Fibroblast of skin of left quadriceps (primary cell): ENCODE measurements around the gene KIF14.
"Not testable (repeated sequence)": the region's sequence is repeated elsewhere in the genome, so short reads cannot be mapped to it uniquely, and the experiment has no call there.

Source experiments
- DNase-seq, 2 experiments: peaks; one replicate each; pipeline ENCODE4 v3.0.0-alpha.2; 2013; ENCODE audit warnings: low read depth in 2 of 2

Gene KIF14

DNA sequence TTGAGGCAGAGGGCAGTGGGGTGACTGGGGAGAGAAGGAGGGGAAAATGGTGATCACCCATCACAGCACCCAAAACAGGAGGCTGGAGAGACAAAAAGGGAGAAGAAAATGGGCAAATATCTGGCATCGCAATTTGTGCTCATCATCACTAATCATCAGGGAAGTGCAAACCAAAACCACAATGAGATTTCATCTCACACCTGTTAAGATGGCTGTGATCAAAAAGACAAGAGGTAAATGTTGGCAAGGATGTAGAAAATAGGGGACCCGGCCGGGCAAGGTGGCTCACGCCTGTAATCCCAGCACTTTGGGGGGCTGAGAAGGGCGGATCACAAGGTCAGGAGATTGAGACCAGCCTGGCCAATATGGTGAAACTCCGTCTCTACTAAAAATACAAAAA, 74.0 kb downstream of the KIF14 start:
- DNase-seq, result no peak

DNA sequence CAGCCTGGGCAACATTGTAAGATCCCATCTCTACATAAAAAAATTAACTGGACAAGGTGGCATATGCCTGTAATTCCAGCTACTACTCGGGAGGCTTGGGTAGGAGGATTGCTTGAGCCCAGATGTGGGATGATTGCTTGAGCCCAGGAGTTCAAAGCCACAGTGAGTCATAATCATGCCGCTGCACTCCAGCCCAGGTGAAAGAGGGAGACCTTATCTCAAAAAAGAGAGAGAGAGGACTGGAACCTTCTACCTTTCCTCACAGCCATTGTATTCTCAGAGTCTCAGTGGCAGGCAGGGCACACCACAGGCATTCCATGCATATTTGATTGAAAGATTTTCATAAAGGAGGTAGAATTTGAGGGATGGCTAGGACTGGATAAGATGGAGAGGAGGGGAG, 78.4 kb downstream of the KIF14 start:
- DNase-seq, result no peak

DNA sequence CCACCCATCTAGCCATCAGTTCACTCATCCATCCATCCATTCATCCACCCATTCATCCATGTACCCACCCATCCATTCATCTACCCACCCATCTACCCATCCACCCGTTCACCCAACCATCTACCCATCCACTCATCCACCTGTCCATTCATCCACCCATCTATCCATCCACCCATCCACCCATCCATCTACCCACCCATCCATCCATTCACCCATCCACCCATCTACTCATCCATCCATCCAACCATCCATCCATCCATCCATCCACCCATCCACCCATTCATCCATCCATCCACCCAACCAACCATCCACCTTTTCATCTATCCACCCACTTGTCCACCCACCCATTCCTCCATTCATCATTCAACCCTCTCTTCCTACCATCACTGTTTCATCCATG, 80.3 kb downstream of the KIF14 start:
- DNase-seq, result no peak

DNA sequence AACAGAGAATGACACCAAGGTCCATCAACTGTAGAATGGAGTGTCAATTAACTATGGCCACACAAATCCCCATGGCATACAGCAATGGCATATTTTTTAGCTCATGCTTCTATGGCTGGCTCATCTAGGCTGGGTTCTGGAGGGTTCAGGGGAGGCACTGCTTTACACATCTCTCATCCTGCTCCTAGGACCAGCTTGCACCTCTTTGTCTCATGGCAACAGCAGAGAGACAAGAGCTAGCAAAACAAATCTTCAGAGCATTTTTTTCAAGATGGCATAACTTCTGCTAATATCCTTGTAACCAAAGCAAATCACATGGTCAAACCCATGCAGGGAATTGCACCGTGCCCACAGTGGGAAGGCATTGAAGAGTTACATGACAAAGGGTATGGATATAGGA, 82.4 kb downstream of the KIF14 start:
- no peak for DNase-seq

DNA sequence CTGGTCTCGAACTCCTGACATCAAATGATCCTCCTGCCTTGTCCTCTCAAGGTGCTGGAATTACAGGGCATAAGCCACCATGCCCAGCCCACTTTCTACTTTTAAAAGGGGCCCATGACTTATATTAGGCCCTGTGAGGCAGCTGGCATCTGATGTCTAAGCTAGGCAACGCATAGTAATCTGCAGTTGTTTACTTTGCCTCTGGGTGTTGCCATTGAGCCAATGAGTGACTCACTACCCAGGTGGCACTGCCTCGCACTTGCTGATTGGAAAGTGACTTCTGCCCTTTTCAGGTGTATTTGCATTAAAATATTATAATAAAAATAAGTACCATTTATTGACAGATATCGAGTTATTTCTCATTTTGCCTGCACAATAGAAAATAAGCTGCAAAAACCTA, 84.9 kb downstream of the KIF14 start:
- no peak for DNase-seq

DNA sequence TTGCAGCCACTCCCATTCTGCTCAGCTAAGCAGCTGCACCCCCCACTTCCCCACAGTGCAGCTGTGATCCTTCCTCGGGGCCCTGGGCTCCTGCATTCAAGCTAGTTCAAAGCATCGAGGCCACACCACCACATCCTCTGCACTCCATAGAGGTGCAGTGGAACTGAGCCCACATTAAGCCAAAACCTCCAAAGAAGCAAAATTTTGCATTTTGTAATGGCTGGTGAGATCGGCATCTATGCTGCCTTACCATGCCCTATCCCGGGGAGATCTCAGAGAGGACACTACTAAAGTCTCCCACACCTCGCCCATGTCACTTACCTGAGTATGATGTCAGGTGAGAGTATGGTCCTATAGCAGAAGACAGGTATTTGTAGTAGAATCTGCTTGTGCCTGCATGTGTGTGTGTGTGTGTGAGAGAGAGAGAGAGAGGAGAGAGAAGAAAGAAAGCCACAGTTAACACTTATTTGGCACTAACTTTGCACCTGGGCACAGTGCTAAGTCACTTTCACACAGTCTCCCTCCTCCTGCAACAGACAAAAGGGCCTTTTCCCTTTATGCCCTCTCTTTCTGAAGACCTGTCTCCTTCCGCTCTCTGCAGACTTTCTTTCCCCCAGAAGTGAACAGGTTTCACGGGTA, 89.8 kb downstream of the KIF14 start:
- DNase-seq, result no peak

DNA sequence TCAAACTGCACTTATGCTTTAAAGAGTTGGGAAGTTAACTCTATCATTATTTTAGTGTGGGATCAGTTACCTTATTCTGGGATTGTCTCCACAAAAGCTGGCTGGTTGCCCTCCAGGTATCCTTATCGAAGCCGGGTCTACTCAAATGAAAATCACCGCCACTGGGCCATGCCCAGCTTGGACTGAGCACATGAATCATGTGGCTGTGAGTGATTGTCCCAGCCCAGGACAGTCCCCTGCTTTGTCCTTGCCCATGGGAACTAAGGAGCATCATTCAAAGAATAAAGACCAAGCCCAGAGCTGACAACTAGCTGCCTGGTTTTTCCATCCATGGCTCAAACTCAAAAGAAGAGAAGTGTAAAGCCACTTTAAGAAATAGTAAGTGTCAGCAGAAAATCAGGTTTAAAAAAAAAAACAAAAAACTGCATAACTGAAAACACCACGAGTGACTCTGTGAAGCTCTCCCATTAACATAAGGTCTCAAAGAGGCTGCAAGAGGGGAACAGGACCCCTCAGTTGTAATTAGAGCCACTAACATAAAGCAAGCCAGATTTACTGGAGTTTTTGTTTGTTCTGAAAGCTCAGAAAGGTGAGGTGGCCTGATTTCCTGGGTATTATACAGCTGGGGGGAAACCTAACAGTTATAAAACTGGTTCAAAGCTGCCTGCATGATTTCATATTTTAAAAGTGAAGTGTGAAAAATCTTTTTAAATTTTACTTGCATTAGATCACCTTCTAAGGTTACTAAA, 91.5 kb downstream of the KIF14 start:
- DNase-seq, result no peak

DNA sequence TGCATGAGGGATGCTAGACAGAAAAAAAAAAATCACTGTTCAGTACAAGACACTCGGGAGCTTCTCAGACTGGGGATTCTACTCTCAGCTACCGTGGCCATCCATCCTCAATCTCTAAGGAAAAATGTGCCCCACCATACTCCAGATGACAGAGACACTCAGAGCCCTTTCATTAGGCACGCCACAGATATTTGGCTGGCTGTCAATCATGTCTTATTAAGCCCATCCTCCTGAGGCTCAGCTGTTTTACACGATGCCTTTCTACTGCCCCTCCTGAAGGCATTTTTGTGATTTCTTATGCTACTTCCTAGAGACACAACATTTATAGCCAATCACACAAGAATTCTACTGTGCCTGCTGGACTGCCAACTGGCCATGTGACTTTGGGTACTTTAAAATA, 92.9 kb downstream of the KIF14 start:
- DNase-seq, result no peak

DNA sequence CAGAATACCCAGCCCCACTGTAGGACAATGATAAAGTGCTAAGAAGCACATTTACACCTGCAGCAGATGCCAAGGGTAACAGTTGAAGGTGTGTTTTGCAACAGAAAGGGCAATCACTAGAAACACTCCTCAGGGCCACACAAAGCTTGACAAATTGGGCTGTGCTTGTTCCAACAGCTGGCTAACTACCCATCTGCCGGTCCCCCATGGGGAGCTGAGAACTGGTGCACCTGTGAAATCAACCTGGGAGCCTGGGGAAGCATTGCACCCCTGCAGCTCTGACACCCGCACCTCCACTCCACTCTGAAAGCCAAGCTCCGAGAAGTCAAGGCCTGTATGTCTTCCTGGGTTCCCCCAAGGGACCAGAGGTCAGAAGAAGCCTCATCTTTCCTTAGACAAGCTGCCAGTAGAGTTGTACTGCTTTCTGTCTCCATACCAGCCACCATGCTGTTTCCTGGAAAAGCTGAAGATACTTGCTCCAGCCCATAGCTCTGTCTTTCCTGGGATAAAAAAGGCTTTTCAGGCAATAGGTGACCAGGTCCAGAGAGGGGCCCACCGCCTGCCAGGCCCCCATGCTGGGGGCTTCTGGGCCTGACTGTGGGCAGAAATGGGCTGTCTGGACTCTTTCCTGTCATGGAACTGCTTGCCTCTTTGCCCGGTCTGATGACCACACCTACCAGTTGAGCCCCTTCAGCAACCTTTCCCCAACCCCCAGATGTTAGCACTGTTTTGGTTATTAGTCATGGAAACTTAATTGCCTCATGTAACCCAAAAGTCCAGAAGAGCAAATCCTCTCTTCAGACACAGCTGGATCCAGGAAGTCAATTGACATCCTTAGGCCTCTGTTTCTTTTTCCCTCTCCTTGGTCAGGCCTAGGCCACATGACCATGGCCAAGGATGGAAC, 93.6 kb downstream of the KIF14 start:
- no peak for DNase-seq

DNA sequence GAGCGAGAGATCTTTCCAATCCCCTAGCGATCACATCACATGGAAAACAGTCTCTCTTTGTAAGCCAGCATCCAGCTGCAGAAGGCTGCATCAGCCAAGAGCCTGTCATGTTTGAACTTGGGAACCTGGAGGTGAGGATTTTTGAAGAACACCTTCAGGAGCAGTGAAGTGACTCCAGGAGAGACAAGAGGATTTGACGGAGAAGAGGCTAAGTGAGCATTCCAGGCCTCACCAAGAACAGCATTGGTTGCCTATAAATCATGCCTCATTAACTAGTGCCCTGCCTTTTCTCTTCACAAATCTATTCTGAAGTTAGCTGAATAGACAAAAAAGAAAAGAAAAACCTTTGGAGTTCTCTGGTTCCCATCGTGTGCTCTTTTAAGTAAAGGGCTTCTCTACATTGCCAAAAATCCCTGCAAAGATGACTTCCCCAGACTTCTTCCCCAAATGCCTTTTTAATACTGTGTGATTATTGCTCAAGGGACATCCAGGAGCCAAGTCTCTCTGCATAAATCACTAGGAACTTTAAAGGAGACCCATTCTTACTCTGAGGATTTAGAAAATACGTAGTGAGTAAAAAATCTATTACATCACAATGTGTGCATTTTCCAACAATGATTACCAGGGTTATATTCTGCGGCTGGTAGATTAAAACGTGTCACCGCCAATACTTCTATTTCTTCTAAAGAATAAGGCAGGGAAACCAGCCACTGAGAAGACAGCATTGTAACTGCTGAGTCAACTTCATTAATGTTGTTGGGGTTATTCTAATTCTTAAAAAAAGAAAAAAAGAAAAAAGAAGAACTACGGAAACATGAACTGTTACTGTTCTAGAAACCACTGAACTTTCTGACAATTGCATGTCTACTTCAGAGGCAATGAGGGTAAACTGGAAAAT, 95.2 kb downstream of the KIF14 start:
- peak; percentile 54 to 56 for DNase-seq

DNA sequence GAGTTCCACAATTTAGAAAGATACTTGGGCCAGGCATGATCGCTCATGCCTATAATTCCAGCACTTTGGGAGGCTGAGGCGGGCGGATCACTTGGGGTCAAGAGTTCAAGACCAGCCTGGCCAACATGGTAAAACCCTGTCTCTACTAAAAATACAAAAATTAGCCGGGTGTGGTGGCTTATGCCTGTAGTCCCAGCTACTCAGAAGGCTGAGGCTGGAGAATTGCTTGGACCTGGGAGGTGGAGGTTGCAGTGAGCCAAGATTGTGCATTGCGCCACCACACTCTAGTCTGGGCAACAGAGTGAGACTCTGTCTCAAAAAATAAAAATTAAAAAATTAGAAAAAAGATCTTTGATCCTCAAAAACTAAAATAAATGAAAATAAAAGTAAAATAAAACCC, 96.0 kb downstream of the KIF14 start:
- DNase-seq, result not testable (repeated sequence)

DNA sequence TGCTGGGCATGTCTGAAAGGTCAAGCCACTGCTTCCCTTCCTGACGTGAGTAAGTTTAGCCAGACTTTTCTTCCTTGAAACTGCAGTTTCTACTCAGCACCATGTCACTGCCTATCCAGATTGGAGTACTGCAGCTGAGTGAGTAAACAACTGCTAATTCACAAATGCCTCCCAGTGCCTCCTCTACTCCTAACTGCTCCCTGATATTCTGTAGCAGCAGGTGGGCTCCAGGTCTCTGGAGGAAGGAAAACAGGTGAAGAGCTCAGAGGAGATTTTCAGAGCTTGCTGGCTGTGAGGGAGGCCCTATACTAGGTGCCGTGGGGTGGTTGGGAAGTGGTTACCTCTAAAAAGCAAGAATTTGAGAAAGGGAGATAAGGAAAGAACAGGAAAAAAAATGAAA, 96.5 kb downstream of the KIF14 start:
- DNase-seq, result no peak

DNA sequence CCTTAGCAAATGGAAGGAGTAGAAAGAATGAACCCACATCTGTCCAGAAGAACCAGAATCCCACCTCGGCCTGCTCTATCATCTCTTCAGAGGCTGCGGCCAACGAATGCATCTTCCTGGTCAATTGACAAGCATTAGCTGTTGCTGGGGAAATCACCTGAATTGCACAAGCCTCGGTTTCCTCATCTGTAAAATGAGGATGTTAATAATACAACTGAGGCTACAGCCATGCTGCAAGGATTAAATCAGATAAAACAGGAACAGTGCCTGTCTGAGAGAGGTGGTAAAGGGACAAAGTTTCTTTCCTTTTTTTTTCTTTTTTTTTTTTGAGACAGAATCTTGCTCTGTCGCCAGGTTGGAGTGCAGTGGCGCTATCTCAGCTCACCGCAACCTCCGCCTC, 99.8 kb downstream of the KIF14 start:
- no peak for DNase-seq

DNA sequence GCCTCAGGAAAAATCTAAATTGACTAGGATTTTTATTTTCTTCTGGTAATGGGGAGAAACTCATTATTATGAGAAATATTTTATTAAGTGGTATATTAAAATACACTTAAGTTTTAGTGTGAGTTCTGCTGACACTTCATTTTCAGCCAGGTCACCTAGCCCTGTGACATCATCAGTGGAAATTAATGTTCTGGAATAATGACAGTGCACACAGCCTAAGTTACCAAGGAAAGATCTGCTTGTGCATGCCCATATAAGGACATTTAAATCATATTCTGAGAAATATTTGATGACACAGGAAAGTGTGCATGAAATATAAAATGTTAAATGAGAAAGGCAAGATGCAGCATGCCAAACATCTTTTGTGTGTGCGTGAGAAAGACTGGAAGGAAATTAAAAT, 102.0 kb downstream of the KIF14 start:
- no peak for DNase-seq

DNA sequence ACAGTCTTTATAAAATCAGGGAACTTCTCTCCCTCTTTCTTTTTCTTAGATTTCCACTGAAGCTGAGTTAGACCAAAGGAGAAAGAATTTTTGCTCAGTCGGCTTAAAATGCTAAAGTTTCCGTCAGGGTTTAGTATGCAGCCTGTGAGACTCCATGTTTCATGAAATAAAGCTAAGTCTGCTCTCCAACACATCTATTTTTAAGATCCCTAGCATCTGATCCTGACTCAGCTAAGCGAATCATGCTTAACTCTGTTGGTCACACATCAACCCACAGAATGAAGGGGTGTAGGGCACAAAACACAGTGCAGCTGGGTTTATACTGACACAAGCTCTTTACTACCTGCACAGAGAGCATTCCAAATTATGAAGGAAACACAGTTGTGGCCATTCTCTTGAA, 108.4 kb downstream of the KIF14 start:
- peak in 1 of 2 experiments; percentile 33 for DNase-seq

DNA sequence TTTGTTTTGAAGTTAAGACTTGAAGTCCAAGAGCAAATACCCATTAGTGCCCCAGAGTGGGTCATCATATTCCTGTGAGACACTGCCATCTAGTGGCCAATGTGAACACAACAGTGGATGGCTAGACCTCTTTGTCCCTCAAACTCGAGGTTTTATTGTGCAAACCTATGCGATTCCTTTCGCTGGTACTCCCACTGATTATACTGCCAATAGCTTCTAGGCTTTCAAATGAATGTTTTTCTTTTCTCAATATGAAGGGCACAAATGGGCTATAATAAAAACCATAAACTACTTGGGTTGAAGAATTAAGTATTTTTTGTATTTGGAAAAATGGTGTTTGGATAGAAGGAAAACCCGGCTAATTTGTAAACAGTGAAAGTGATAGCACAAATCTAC, 110.3 kb downstream of the KIF14 start:
- peak; percentile 68 to 72 for DNase-seq

DNA sequence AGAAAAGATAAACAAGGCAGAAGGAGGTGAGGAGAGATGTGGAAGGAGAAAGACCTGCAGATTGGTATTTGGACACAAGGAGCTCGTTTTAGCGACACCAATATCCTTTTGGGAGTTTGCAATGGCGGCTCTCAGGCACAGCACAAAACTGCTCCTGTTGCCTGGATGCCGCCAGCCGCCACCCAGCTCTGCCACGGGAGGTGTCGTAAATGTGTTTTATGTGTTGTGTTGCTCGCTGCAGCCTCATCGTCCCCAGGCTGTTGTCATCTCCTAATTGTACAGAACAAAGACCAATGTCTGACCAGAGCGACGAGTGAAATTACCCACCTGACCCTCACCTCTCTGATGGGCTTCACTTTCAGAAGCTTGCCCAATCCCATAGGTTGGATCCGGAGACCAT, 114.1 kb downstream of the KIF14 start:
- no peak for DNase-seq

DNA sequence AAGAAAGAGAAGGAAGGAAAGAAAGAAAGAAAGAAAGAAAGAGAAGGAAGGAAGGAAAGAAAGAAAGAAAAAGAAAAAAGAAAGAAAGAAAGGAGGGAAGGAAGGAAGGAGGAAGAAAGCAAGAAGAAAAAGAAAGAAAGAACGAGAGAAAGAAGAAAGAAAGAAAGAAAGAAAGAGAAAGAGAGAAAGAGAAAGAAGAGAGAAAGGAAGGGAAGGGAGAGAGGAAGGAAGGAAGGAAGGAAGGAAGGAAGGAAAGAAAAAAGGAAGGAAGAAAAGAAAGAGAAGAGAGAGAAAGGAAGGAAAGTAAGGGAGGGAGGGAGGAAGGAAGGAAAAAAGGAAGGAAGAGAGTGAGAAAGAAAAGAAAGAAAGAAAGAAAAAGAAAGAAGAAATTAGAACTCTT, 115.3 kb downstream of the KIF14 start:
- no peak for DNase-seq
